Fibroblast of lung (primary cell): ENCODE measurements around the gene SRRM3.

ENCODE experiments used
- EZH2 ChIP-seq: IDR thresholded peaks from 2 replicates; pipeline ENCODE4 v1.5.1; 2012; ENCODE audit warnings: low read length, control low read depth, mild to moderate bottlenecking; ENCODE audit errors: missing control alignments
- TF ChIP-seq, protein P1 (sequence below), 2 donors: IDR thresholded peaks in 1 of 2; conservative IDR thresholded peaks in 1 of 2; 1 replicate in 1 of 2; 2 replicates in 1 of 2; pipeline ENCODE4 v1.5.1; 2011 to 2012; ENCODE audit warnings: low read length in 2 of 2, control low read depth in 1 of 2, inconsistent platforms in 1 of 2, low read depth in 1 of 2, mild to moderate bottlenecking in 1 of 2

DNA sequence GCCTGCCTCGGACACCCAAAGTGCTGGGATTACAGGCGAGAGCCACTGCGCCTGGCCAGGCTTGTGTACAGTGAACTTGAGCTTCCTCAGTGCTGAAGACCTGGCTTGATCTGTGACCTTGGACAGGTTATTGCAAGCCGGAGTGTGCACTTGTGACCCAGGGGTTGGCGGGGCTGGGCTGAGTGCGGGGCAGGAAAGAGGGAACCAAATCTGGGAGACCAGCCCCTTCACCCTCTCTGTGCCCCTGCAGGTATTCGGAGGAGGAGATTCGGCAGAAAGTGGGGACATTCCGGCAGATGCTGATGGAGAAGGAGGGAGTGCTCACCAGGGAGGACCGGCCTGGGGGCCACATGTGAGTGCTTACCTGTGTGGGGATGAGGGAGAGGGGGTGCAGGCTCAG, 46.2 kb downstream of the SRRM3 start:
- TF ChIP-seq, protein P1, sequence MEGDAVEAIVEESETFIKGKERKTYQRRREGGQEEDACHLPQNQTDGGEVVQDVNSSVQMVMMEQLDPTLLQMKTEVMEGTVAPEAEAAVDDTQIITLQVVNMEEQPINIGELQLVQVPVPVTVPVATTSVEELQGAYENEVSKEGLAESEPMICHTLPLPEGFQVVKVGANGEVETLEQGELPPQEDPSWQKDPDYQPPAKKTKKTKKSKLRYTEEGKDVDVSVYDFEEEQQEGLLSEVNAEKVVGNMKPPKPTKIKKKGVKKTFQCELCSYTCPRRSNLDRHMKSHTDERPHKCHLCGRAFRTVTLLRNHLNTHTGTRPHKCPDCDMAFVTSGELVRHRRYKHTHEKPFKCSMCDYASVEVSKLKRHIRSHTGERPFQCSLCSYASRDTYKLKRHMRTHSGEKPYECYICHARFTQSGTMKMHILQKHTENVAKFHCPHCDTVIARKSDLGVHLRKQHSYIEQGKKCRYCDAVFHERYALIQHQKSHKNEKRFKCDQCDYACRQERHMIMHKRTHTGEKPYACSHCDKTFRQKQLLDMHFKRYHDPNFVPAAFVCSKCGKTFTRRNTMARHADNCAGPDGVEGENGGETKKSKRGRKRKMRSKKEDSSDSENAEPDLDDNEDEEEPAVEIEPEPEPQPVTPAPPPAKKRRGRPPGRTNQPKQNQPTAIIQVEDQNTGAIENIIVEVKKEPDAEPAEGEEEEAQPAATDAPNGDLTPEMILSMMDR (conservative IDR thresholded peaks at IDR 0.05 in 1 of 2, IDR thresholded peaks at IDR 0.05 in 1 of 2; ENCODE audit: low read depth in 1 of 2, low read length in 2 of 2), result no peak
- TF ChIP-seq EZH2, result no peak
